Right renal cortex interstitium (tissue), 3 donors: Measurements from ENCODE around the gene CDC42EP5. TPM values are rescaled to one million over a fixed set of nuclear protein-coding genes. Genes with fewer than 3 reads are reported as not detected.
A peak's percentile ranks its signal among the peaks of the same experiment; 100 is the strongest.
"Not testable (repeated sequence)": the region's sequence is repeated elsewhere in the genome, so short reads cannot be mapped to it uniquely, and the experiment has no call there.

Experiments
- DNase-seq, 3 donors: peaks; one replicate each; pipeline ENCODE4 v3.0.0-alpha.2; 2013; ENCODE audit warnings: low read depth in 3 of 3, low spot score in 2 of 3
- polyA plus RNA-seq, 3 donors: library from polyadenylated mRNA; unstranded; fragments of 120-200 nt; gene quantifications; one replicate each; pipeline ENCODE4 v1.2.1, GENCODE V29; 2013; ENCODE audit not compliant: insufficient read length in 3 of 3

Gene CDC42EP5
- polyA plus RNA-seq, 3 donors, result 20.2 to 22.0 (median 21.7) TPM

DNA sequence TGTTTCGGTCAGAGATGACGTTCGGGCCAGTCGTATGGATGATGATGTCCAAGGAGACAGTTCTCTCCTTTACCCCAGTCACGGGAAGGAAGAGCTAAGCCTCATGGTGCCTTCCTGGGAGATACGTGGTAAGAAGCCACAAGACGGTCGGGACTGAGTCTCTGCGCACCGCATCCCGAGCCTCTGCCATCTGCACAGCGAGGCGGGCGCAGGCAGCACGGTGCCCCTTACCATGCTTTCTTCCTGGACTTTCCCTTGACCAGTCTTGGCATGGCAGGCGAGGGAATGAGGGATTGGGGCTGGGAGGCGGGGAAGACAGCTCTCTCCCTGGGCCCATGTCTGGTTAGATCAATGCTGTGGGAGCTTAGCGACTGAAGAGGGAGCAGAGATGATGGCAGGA is 19.5 kb upstream of the CDC42EP5 start:
- no peak for DNase-seq

DNA sequence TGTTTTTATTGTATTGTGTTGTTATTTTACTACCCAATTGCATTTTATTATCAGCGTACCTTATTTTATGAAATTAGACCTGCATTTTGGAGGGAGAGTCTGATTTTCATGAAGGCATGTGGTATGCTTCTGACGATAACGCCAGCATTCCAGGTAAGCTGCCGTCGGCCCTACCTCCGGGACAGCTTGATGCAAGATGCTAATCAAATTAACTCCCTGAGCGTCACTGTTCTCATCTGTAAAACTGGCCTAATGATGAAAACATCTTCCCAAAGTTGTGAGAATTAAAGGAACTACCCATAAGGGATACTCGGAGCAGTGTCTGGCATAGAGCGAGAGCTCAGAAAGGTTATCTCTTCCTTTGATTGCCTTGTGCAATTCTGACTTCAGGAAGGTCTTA is 16.7 kb upstream of the CDC42EP5 start:
- DNase-seq, result no peak

DNA sequence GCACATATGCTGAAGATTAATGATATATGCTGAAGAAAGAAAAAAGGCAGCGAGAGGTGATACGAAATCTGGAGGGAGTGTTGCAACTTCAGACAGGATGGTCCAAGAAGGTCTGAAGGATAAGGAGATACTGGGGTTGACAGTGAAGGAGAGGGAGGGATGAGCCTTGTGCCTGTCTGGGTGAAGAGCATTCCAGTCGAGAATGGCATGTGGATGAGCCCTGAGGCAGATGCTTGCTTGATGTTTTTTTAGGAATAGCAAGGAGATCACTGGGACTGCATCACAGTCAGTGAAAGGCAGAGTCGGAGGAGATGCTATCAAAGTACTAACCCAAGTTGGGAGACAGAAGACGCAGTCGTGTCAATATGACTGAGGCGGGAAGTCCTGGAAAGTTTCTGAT is 16.2 kb upstream of the CDC42EP5 start:
- no peak for DNase-seq

DNA sequence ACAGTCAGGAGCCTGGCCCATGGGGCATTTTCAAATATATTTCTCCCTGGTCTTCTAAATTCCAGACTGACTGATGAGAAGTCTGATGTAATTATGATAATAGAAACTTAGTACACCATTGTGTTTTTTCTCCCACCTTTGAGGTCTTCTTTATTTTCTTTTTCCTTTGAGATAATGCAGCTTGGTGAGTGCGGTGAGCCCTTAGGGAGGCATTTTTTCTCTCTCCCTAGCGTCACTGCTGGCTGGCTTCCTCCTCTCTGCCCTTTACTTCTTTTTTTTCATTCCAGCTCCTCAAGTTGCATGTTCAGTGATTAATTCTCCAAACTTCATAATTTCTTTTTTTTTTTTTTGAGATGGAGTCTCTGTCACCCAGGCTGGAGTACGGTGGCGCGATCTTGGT is 12.8 kb upstream of the CDC42EP5 start:
- DNase-seq, result no peak

DNA sequence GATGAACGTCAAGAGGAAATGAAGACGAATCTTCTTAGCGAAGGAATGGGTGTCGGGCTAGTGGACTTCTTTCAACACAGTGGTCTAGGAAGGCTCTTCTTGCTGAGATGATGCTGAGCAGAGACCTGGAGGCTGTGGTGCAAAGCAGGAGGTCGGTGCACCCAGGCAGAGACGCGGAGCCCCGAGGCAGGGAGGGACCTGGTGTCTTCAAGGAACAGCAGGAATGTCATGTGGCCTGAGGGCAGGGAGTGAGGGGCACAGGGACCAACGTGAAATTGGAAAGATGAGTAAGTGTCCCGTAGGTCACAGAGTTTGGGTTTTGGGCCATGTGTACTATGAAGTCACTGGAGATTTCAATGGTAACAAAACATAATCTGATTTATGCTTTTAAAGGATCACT is 11.4 kb upstream of the CDC42EP5 start:
- no peak for DNase-seq

DNA sequence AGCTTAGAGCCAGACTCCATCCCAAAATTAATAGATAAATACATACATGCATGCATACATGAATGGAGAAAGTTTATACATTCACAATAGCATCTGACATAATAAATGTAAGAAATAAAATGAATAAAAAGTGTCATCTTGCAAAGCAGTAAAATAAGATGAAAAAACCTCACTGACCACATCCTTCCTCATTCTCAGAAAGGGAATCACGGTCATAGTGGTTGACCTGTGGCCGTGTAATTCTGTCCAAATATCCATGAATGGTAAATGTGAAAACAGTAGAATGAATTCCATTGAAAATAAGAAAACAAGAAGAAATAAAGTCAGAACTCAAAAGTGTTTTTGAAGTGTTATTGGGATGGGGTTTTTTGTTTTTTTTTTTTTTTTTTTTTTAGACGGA is 9.8 kb upstream of the CDC42EP5 start:
- DNase-seq, result no peak

DNA sequence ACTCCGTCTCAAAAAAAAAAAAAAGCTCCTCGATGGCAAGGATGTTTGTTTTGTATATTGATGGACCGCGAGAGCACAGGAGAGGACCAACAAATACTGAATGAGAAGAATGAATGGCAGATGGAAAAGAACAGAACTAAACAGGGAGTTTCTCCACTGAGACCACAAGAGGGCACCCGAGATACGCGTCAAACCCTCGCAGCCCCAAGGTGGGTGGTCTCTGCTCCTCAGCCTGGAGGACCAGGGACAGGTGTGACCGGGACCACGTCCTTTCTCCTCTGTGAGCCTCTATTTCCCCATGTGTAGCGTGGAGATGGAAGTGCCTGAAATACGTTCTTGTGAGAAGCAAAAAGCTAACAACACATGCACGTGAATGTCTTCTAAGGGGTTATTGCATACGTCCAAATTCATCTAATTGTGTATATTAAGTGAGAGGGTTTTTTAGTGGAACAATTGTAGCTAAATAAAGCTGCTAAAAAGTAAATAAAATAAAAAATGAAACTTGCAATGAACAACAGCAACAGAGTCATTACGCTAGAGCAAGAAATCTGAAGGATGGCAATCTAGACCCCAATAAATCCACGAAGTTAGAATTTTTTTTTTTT is 8.3 kb upstream of the CDC42EP5 start:
- no peak for DNase-seq

DNA sequence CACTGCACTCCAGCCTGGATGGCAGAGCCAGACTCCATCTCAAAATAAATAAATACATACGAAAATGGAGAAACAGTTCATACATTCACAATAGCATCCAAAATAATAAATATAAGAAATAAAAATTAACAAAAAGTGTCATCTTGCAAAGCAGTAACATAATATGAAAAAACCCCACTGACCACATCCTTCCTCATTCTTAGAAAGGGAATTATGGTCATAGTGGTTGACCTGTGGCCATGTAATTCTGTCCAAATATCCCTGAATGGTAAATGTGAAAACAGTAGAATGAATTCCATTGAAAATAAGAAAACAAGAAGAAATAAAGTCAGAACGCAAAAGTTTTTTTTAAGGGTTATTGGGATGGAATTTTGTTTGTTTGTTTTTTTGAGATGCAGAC is 7.0 kb upstream of the CDC42EP5 start:
- DNase-seq, result no peak

DNA sequence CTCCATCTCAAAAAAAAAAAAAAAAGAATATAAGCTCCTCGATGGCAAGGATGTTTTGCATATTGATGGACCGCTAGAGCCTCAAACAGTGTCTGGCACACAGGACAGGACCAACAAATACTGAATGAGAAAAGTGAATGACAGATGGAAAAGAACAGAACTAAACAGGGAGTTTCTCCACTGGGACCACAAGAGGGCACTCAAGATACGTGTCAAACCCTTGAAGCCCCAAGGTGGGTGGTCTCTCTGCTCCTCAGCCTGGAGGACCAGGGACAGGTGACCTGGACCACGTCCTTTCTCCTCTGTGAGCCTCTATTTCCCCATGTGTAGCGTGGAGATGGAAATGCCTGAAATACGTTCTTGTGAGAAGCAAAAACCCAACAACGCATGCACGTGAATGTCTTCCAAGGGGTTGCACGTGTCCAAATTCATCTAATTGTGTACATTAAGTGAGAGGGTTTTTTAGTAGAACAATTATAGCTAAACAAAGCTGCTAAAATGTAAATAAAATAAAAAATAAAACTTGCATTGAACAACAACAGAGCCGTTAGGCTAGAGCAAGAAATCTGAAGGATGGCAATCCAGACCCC is 5.7 kb upstream of the CDC42EP5 start:
- no peak for DNase-seq

DNA sequence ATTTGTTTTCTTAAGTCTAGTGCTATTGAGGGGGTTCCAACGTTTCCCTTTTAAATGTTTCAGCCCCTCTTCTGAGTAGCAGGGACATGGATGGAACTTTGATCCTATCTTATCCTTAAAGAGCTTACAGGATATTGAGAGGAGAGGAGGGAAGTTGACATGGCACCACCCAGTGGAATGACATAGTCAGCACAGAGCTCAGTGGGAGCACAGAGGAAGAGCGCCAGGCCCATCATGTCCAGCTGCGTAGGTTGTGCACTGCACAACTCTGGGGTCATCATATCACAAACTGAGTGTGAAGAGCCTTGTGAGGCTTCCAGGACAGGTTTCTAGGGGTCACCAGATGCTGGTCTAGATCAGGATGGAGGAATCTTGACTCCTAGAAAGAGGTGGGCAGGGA is 4.6 kb upstream of the CDC42EP5 start:
- no peak for DNase-seq

DNA sequence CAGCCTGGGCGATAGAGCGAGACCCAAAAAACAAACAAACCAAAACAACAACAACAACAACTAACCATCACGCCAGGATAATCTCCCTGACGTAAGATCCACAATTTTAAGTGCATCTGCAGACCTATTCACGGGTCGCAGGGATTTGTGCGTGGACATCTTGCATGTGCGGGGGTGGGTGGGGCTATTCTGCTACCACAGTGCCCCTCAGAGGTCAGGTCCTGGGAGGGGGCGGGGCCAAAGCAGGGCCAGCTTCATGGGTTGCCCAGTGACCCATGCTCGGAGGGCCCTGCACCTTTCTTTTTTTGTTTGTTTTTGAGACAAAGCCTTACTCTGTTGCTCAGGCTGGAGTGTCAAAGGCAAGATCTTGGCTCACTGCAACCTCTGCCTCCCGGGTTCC is 2.6 kb upstream of the CDC42EP5 start:
- DNase-seq, result no peak

DNA sequence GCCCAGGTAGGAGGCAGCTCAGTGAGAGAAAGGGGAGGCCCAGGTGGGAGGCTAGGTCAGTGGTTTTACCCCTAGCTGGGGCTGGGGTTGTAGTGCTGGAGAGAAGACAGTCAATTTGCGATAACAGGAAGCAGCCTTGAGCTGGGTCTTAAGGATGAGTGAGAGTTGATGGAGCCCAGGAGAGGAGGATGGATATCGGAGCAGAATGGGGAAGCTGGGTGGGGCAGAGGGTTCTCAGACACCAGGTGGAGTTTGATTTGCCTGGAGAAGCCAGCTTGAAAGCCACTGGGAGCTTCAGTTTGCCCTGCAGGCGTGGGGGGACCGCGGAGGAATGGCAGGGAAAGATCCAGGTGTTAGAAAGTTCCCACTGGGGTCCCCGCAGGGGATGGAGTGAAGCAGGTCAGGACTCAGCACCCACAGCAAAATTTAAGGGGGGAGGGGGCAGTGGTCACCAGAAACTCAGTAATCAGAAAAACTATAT is 836 bp upstream of the CDC42EP5 start:
- DNase-seq, result no peak

DNA sequence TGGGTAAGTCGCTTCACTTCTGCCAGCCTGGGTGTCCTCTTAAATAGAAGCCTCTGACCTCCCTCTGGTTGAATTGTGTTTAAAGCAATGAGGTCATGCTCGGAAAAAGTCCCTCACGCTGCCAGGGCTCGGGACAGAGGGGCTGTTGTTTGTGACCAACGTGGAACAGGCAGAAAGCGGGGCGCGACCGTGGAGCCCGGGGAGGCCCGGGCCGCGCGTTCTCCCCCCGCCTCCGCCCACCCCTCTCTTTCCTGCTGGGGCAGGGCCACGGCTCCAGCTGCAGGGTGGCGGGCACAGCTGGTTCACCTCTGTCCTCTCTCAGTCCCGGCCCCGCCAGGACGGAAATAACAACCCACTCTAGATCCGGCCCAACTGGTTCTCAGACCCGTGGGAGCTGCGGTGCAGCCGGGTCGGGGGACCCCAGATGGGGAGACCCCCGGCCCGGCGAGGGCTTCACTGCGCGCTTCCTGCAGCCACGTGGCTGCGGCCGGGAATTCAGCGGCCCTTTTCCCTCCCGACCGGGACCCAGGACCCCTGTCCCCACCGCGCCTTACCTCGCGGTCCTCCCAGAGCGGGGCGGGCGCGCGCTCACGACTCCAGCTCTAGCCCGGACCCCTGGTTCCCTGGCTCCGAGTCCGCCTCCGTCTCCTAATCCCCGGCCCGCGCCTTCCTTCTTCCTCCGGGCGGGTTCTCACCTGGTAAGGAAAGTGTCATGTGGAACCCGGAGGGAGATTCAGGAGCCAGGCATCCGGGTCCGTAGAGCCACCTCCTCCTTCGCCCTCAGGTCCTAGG is 1.9 kb downstream of the CDC42EP5 start:
- DNase-seq, result no peak

DNA sequence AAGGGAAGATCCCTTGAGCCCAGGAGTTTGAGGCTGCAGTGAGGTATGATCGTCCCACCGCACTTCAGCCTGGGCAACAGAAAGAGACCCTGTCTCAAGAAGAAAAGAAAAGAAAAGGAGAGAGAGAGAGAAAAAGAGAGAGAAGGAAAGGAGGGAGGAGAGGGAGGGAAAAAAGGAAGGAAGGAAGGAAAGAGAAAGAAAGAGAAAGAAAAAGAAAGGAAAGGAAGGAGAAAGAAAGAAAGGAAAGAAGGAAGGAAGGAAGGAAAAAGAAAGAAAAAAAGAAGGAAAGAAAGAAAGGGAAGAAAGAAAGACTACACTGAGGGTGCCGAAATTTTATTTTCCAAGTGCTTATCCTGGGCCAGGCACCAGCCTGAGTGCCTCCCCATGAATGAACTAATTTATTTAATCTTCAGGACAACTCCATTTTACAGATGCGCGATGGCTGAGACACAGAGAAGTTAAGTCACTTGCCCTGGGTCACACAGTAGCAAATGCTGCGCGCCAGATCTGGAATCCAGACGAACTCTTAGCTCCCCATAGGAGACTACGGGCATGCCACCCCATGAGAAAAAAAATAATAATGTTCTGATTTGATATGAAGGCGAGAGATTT is 2.7 kb downstream of the CDC42EP5 start:
- no peak for DNase-seq

DNA sequence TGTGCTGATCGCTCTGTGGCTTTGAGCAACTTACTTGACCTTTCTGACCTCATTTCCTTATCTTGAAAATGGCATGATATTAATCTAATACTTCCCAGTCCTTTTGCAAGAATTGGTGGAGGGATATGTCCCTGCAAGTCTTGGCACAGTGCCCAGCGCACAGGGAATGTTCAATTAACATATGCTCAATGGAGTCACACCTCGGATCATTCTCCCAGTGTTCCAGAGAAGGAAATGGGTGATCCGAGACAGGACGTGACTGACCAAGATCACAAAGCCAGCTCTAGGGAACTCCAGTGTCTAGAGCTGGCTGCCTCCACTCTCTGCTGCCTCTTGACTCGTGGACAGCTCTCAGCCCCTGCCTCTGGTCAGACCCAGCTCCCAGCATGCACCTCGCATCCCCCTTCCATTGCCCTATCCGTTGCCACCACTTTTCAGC is 3.6 kb downstream of the CDC42EP5 start:
- DNase-seq, result no peak

DNA sequence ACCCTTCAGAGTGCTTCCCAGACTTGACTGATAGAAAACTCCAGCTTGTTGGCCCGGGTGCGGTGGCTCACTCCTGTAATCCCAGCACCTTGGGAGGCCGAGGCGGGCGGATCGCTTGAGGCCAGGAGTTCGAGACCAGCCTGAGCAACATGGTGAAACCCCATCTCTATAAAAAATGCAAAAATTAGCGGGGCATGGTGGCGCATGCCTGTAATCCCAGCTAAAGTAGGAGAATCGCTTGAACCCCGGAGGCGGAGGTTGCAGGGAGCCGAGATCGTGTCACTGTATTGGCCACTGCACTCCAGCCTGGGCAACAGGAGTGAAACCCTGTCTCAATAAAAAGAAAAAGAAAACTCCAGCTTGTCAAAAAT is 7.0 kb downstream of the CDC42EP5 start:
- DNase-seq, result not testable (repeated sequence)

DNA sequence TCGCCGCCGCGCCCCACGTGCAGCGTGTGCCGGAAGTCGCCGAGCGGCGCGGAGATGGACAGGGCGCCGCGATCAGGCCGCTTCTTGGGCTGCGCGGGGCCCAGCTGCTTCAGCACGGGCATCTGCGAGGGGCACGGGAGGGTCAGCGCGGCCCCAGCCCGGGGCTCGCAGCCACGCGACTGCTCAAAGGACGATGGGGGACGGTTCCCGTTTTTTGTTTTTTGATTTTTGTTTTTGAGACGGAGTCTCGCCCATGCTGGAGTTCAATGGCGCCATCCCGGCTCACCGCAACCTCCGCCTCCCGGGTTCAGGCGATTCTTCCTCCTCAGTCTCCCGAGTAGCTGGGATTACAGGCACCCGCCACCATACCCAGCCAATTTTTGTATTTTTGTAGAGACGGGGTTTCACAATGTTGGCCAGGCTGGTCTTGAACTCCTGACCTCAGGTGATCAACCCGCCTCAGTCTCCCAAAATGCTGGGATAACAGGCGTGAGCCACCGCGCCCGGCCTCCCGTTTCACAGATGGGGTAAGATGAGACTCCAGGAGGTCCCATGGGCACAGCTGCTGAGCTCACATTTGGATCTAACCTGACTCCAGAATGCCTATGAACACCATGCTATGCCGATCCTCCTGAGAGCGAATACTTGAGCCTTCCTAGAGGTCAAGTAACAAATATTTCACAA is 7.5 kb downstream of the CDC42EP5 start:
- no peak for DNase-seq

DNA sequence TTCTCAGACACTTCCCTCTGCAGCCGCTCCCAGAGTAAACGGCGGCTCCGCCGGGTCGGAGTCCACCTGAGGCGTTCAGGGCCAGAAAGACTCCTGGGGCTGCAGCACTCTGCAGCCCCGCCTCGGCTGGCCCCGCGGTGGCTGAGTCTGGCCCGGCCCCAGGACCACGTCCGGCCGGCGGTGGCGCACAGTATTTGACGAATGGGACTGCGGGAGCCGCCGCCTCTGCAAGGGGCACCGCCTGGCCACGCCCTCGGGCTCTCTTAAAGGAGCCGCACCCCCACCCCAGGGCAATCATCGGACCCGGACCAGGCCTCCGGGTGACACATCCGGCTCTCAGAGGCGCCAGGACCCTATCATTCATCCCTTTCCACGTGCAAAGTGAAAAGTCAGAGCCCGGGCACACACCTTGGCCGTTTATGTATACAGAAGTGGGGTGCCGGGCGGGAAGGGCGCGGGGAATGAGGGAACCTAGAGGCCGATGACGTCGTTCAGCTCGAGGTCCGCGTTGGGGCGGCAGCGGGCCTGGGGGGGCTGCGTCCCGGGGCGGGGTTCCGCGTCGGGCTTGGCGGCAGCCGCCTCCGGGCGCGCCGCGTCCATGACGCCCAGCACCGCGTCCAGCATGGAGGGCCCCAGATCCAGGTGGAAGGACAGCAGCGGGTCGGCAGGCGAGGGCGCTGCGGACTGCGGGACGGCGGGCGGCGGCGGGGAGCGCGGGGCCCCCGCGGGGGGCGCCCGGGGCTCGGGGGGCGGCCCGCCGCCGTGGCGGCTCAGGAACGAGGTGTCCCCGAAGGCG is 8.3 kb downstream of the CDC42EP5 start:
- DNase-seq, result no peak

DNA sequence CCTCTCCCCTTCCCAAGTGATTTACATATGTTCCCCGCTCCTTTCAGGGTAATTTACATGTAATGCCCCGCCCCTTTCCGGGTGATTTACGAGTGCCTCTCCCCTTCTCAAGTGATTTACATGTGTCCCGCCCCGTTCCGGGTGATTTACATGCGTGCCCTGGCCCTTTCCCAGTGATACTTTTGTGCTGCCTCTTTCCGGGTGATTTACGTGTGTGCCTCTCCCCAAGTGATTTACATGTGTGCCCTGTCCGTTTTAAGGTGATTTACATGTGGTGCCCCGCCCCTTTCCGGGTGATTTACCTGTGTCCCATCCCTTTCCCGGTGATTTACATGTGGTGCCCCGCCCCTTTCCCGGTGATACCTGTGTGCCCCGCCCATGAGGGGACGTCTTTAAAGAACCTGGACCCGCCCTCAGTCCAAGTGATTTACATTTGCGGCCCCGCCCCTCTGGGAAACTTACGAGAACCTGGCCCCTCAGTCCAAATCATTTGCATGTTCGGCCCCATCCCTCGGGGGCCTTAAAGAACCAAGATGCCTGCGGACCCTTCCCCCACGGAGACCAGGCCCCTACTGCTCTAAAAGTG is 9.0 kb downstream of the CDC42EP5 start:
- DNase-seq, result peak in 2 of 3 donors; percentile 57 to 76

DNA sequence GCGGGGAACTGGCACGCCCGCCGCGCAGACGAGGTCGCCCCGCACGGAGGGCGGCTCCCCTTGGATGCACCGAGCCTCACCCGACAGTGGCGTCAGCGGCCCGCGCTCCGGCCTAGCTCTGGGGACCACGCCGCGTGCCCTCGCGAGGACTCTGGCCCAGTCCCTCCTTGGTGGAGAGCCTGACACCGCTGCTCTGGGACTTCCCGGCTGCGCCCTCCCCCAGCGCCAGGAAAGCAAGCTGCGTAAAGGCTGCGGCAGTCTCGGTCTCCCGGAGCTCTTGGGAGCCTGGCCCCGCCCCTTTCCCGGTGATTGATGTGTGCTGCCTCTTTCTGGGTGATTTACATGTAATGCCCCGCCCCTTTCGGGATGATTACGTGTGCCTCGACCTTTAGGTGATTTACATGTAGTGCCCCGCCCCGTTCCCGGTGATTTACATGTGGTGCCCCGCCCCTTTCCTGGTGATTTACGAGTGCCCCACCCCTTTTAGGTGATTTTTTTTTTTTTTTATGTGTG is 9.5 kb downstream of the CDC42EP5 start, which contains the start of gene LENG9:
Gene LENG9, minus strand, starts transcription at position 248 of the 513 bp plus-strand sequence. CDS start 252 bp downstream, outside the sequence.
- peak; percentile 85 to 88 (median 86) for DNase-seq
